IMR-90 (cell line): Measurements from ENCODE around the gene DHDH. TPM values are rescaled to one million over a fixed set of nuclear protein-coding genes. Genes with fewer than 3 reads are reported as not detected.
A peak's percentile ranks its signal among the peaks of the same experiment; 100 is the strongest.

Experiments used
- ATAC-seq: fragments of 200-7000 bp; cut with Tn5 transposase; 2 replicates; pipeline ENCODE4 v1.9.1; 2020; ENCODE audit warnings: low read depth, mild to moderate bottlenecking, moderate library complexity
- BruUV-seq: library from RNA; stranded (reverse); fragments of 400-500 nt; replicated peaks from 2 replicates; lab custom pipeline; 2021; lab: Mats Ljungman, UMichigan
- CTCF ChIA-PET: fragments of 300-600 bp; formaldehyde crosslinking; extraction: SDS; loops from one replicate; lab custom pipeline; 2021; ENCODE audit warnings: antibody characterized with exemption; lab: Yijun Ruan, JAX
- POLR2A ChIA-PET: fragments of 300-600 bp; sonication (Branson Sonifier 250); formaldehyde crosslinking; loops from one replicate; lab custom pipeline; 2022; ENCODE audit warnings: antibody characterized with exemption; ENCODE audit not compliant: unreplicated experiment; lab: Charles Lee
- DNase-seq: peaks from one replicate; pipeline ENCODE4 v3.0.0; 2013
- H2AFZ ChIP-seq: replicated peaks from 2 replicates; pipeline ENCODE3; 2013; ENCODE audit warnings: low read length, mild to moderate bottlenecking; ENCODE audit not compliant: poor library complexity
- H2AK5ac ChIP-seq: 2 replicates; pipeline ENCODE4 v1.6.1; 2013; ENCODE audit warnings: low read depth, low read length, inconsistent platforms
- H2AK9ac ChIP-seq: replicated peaks from 2 replicates; pipeline ENCODE3; 2013; ENCODE audit warnings: mild to moderate bottlenecking, low read depth, low read length, moderate library complexity; ENCODE audit not compliant: poor library complexity
- H2BK120ac ChIP-seq: 2 replicates; pipeline ENCODE4 v1.6.1; 2013; ENCODE audit warnings: low read depth, low read length, inconsistent platforms
- H2BK15ac ChIP-seq: 3 replicates; pipeline ENCODE4 v1.6.1; 2013; ENCODE audit warnings: low read depth, low read length, inconsistent platforms
- H2BK20ac ChIP-seq: 2 replicates; pipeline ENCODE4 v1.6.1; 2013; ENCODE audit warnings: low read depth, mild to moderate bottlenecking, inconsistent platforms, low read length, moderate library complexity
- H2BK5ac ChIP-seq: 2 replicates; pipeline ENCODE4 v1.6.1; 2013; ENCODE audit warnings: mild to moderate bottlenecking, low read depth, low read length, inconsistent platforms; ENCODE audit not compliant: poor library complexity, severe bottlenecking
- H3K14ac ChIP-seq: replicated peaks from 2 replicates; pipeline ENCODE4 v1.6.1; 2013; ENCODE audit warnings: low read depth, low read length, inconsistent platforms
- H3K18ac ChIP-seq: 2 replicates; pipeline ENCODE4 v1.6.1; 2013; ENCODE audit warnings: low read depth, low read length, control low read depth
- H3K23ac ChIP-seq: 2 replicates; pipeline ENCODE4 v1.6.1; 2013; ENCODE audit warnings: low read depth, low read length, inconsistent platforms
- H3K27ac ChIP-seq: 2 replicates; pipeline ENCODE4 v1.5.1; 2013; ENCODE audit warnings: mild to moderate bottlenecking, control low read depth, low read length; ENCODE audit not compliant: insufficient read depth
- H3K27me3 ChIP-seq: 2 replicates; pipeline ENCODE4 v1.6.1; 2013; ENCODE audit warnings: low read length; ENCODE audit not compliant: control insufficient read depth, insufficient read depth
- H3K36me3 ChIP-seq: 2 replicates; pipeline ENCODE4 v1.6.1; 2013; ENCODE audit warnings: low read length, mixed read lengths; ENCODE audit not compliant: control insufficient read depth, insufficient read depth
- H3K4ac ChIP-seq: 2 replicates; pipeline ENCODE4 v1.6.1; 2013; ENCODE audit warnings: low read depth, low read length, inconsistent platforms
- H3K4me1 ChIP-seq: 2 replicates; pipeline ENCODE4 v1.6.1; 2013; ENCODE audit warnings: low read length, mixed read lengths; ENCODE audit not compliant: control insufficient read depth, insufficient read depth
- H3K4me2 ChIP-seq: 2 replicates; pipeline ENCODE4 v1.6.1; 2013; ENCODE audit warnings: low read depth, mild to moderate bottlenecking, control low read depth, low read length, moderate library complexity
- H3K4me3 ChIP-seq: 2 replicates; pipeline ENCODE4 v1.5.1; 2013; ENCODE audit warnings: low read depth, mild to moderate bottlenecking, control low read depth, low read length, moderate library complexity; ENCODE audit not compliant: insufficient read depth
- H3K56ac ChIP-seq: 2 replicates; pipeline ENCODE4 v1.6.1; 2013; ENCODE audit warnings: low read length, inconsistent platforms; ENCODE audit not compliant: insufficient read depth; ENCODE audit errors: extremely low read depth
- H3K79me1 ChIP-seq, 2 experiments: 2 replicates each; pipeline ENCODE4 v1.6.1; 2013; ENCODE audit warnings: low read length in 2 of 2, inconsistent platforms in 1 of 2, low read depth in 1 of 2
- H3K9ac ChIP-seq: 2 replicates; pipeline ENCODE4 v1.6.1; 2013; ENCODE audit warnings: low read depth, low read length, control low read depth
- H3K9me1 ChIP-seq: 2 replicates; pipeline ENCODE4 v1.6.1; 2013; ENCODE audit warnings: low read length, inconsistent platforms; ENCODE audit not compliant: insufficient read depth
- H3K9me3 ChIP-seq: 2 replicates; pipeline ENCODE4 v1.6.1; 2013; ENCODE audit warnings: low read length; ENCODE audit not compliant: control insufficient read depth, insufficient read depth
- H4K20me1 ChIP-seq: 2 replicates; pipeline ENCODE4 v1.6.1; 2013; ENCODE audit warnings: low read length, inconsistent platforms; ENCODE audit not compliant: insufficient read depth
- H4K5ac ChIP-seq: 2 replicates; pipeline ENCODE4 v1.6.1; 2013; ENCODE audit warnings: mild to moderate bottlenecking, low read depth, low read length, control low read depth
- H4K8ac ChIP-seq, 2 experiments: 2 replicates each; pipeline ENCODE4 v1.6.1; 2013; ENCODE audit warnings: low read depth in 2 of 2, low read length in 2 of 2, control low read depth in 1 of 2, inconsistent platforms in 1 of 2
- H4K91ac ChIP-seq: 2 replicates; pipeline ENCODE4 v1.6.1; 2013; ENCODE audit warnings: low read depth, low read length, inconsistent platforms; ENCODE audit not compliant: insufficient read depth
- MAFK ChIP-seq: IDR thresholded peaks from 2 replicates; pipeline ENCODE4 v1.6.1; 2012; ENCODE audit warnings: low read depth, low read length, improper control_type of control experiment
- MAZ ChIP-seq: IDR thresholded peaks from 2 replicates; pipeline ENCODE4 v1.6.1; 2012; ENCODE audit warnings: low read depth, mild to moderate bottlenecking, low read length, improper control_type of control experiment, moderate library complexity, borderline replicate concordance
- POLR2A ChIP-seq: IDR thresholded peaks from 2 replicates; pipeline ENCODE4 v1.6.1; 2012; ENCODE audit warnings: mild to moderate bottlenecking, low read depth, low read length
- RAD21 ChIP-seq: IDR thresholded peaks from 2 replicates; pipeline ENCODE4 v1.6.1; 2012; ENCODE audit warnings: low read length, improper control_type of control experiment
- RCOR1 ChIP-seq: IDR thresholded peaks from 2 replicates; pipeline ENCODE4 v1.6.1; 2012; ENCODE audit warnings: mild to moderate bottlenecking, low read length, improper control_type of control experiment; ENCODE audit not compliant: insufficient replicate concordance
- RFX5 ChIP-seq: IDR thresholded peaks from 2 replicates; pipeline ENCODE4 v1.8.0; 2012; ENCODE audit warnings: low read depth, mild to moderate bottlenecking, low read length, moderate library complexity
- SMC3 ChIP-seq: fragments of 150-350 bp; IDR thresholded peaks from 2 replicates; pipeline ENCODE4 v1.6.1; 2016; ENCODE audit warnings: low read depth, mild to moderate bottlenecking, antibody characterized with exemption, low read length, moderate library complexity
- WGBS, 2 experiments: methylation state at CpG; one replicate each; pipeline versions ENCODE4 v1.1.5 to v1.1.7; 2013; ENCODE audit warnings: missing lambda C conversion rate in 2 of 2; ENCODE audit not compliant: insufficient read length in 1 of 2; ENCODE audit errors: extremely low coverage in 2 of 2; 5-methylcytosine and 5-hydroxymethylcytosine counted together
- dilution Hi-C: fragments of 300-500 bp; cut with HindIII; formaldehyde crosslinking; loops from one replicate; pipeline ENCODE4 v1.14.3; 2018; ENCODE audit warnings: low sequenced_read_pairs; ENCODE audit not compliant: unreplicated experiment
- in situ Hi-C: fragments of 300-500 bp; cut with MboI; formaldehyde crosslinking; loops from 3 replicates; pipeline ENCODE4 v1.14.3; 2019; ENCODE audit warnings: low sequenced_read_pairs, inconsistent platforms, mixed read lengths
- intact Hi-C: fragments of 100-400 bp; cut with micrococcal nuclease; formaldehyde crosslinking; loops from 2 replicates; pipeline ENCODE4 v1.10.0; 2022
- polyA plus RNA-seq, 3 experiments: library from polyadenylated mRNA; depleted of rRNA; stranded (reverse); fragments of >200 nt; gene quantifications; 2 replicates each; pipeline ENCODE4 v1.2.3, GENCODE V29; 2012; ENCODE audit warnings: low replicate concordance in 1 of 3
- total RNA-seq: library from RNA; depleted of rRNA; stranded (reverse); fragments of >200 nt; gene quantifications from 2 replicates; pipeline ENCODE4 v1.2.3, GENCODE V29; 2012
- TF ChIP-seq, protein P1 (sequence below): conservative IDR thresholded peaks from 2 replicates; pipeline ENCODE4 v1.5.1; 2012; ENCODE audit warnings: mild to moderate bottlenecking, low read depth, low read length, improper control_type of control experiment

Gene DHDH
- total and polyA plus RNA-seq, 2 of the 4 experiments (the other 2 are of a cell fraction): 0.36 to 0.53 TPM

DNA sequence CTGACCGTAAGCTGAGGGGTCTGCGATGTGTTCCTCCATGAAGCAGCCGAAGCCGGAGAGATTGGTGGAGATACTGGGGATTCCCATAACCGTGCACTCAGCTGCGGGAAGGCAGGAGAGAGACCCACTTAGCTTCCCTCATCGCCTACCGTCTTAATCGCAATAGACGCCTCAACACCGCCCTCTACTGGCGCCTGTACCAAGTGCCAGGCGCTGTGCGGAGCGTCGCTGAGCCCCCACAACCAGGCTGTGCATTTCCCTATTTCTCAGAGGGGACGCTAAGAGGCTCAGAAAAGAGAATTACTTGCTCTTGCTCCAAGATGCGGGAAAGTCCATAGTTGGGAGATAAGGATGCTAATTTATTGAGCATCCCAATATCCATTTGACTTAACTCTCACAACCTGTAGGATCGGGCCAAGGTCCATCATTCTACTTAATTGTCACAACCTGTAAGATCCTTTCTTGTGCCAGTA lies 37.5 kb downstream of the DHDH start:
- Histone ChIP-seq H3K4me2 (no peak overlapping the region), H3K23ac (no peak overlapping the region), H3K4me3 (no peak overlapping the region), H3K18ac (no peak overlapping the region), H4K20me1 (peaks cover 37% of the 10 kb centered on the region), H4K5ac (no peak overlapping the region), H3K56ac (no peak overlapping the region), H2BK5ac (no peak overlapping the region), H3K27ac (no peak overlapping the region), H2BK120ac (no peak overlapping the region), H3K14ac (no peak overlapping the region), H3K4me1 (no peaks in the 10 kb centered on the region; the same call in 1 of the 2 replicates), H3K9me3 (no peaks in the 10 kb centered on the region), H4K91ac (no peak overlapping the region), H3K9me1 (peaks cover 5% of the 10 kb centered on the region), H4K8ac (no peak overlapping the region), H2AFZ (peak overlapping the region; percentile 54), H3K27me3 (no peaks in the 10 kb centered on the region), H2BK20ac (no peak overlapping the region), H3K79me1 (peaks cover 0 to 33% of the 10 kb centered on the region in 2 experiments; a peak in 3 of 4 replicates), H3K4ac (no peak overlapping the region), H2AK5ac (0 out of 2 replicates have a peak overlapping the region, but pooled peaks have one; percentile 44), H3K9ac (no peak overlapping the region), H3K36me3 (peaks cover 41% of the 10 kb centered on the region), H2AK9ac (no peak overlapping the region), H2BK15ac (no peak overlapping the region)
- TF ChIP-seq, protein P1, sequence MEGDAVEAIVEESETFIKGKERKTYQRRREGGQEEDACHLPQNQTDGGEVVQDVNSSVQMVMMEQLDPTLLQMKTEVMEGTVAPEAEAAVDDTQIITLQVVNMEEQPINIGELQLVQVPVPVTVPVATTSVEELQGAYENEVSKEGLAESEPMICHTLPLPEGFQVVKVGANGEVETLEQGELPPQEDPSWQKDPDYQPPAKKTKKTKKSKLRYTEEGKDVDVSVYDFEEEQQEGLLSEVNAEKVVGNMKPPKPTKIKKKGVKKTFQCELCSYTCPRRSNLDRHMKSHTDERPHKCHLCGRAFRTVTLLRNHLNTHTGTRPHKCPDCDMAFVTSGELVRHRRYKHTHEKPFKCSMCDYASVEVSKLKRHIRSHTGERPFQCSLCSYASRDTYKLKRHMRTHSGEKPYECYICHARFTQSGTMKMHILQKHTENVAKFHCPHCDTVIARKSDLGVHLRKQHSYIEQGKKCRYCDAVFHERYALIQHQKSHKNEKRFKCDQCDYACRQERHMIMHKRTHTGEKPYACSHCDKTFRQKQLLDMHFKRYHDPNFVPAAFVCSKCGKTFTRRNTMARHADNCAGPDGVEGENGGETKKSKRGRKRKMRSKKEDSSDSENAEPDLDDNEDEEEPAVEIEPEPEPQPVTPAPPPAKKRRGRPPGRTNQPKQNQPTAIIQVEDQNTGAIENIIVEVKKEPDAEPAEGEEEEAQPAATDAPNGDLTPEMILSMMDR: peak; percentile 92
- no peak for TF ChIP-seq MAFK
- TF ChIP-seq RFX5: no peak
- TF ChIP-seq MAZ: peak; percentile 64; the same call in 1 of the 2 replicates
- no peak for TF ChIP-seq RCOR1
- peak; percentile 41; the same call in 1 of the 2 replicates for TF ChIP-seq POLR2A
- peak; percentile 86 for TF ChIP-seq RAD21
- peak; percentile 74 for TF ChIP-seq SMC3
- 0% methylated on average over 1 of the region's 19 CpGs; no CpG with 5 or more reads in 1 of the 2 experiments for WGBS, 2 experiments
- ChIA-PET CTCF (interaction anchor here (0.6 to 1.2 kb wide), 12 partner anchors 9 to 326 kb away, joined by 3 to 8 read pairs (median 4); no protein-coding TSS in a partner anchor), POLR2A (interaction anchor here (0.6 kb wide), 1 partner anchor 354 kb away, joined by 4 read pairs; no protein-coding TSS in a partner anchor)
- BruUV-seq: no TSS peak
- ATAC-seq: peak; percentile 67
- DNase-seq: peak; percentile 77
- in situ Hi-C loops: loop anchor here (5.0 kb wide), 1 partner anchor 179 kb away; no protein-coding TSS in a partner anchor
- dilution Hi-C loops: no loop called here
- intact Hi-C loops: loop anchor here (1.0 to 2.0 kb wide), 2 partner anchors 176 to 183 kb away; no protein-coding TSS in a partner anchor
